NK-92 (cell line): ENCODE data around the gene NTRK2.
"Not testable (repeated sequence)": the region's sequence is repeated elsewhere in the genome, so short reads cannot be mapped to it uniquely, and the experiment has no call there.

Source experiments
- DNase-seq: peaks from one replicate; lab custom pipeline; 2025; ENCODE audit not compliant: unreplicated experiment; lab: John Stamatoyannopoulos, UW

Gene NTRK2

DNA sequence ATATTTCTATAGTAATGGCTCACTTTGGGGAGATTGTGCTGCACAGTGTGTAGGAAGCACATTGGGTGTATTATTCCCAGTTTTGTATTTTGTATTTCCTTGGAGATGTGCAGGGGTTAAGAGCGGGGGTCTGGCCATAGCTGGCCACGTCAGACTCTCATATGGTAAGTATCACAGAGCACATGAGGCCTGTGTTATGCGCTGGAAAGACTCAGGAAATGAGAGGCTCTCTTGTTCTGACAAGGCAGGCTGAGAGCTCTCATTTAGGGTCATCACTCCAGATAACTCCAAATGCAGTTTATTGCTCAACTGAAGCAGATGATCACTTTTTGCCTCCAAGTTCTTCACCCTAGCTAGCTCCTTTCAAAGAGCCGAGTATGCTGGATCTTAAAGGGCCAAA lies 205.7 kb downstream of the NTRK2 start:
- no peak for DNase-seq

DNA sequence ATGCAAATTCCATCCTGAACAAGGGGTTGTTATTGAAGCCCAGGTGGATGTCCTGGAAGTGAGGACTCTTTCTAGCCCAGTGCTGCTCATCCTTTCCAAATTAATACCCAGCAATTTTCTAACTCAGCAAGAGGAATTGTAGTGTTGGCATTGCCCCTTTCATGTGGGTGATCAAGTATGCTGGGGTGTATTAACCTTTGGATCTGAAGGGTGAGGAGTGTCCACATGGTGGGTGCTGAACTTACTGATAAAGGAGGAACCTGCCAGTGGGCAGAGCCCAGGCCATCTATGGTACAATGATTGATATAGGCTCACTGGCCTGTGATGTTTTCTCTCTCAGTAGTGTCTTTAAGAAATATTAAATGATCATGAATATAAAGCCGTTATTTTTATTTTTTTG lies 210.1 kb downstream of the NTRK2 start:
- DNase-seq: no peak

DNA sequence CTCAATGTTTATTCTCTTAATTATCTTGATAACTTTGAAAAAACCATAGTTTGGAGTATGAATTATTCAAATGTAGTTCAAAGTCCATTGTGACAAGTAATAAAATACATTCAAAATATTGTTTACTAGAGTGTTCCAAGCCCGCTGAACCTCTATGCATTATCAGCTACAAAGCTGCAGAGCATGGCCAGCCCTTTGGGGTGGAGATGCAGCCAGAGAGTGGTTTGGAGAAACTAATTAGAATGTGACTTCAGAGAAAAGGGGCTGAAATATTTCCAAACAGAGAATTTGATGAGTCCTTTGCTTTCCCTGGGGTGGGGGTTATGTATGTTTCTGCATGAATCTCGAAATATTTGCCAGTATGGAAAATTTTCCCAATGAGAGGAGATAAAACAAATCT lies 211.3 kb downstream of the NTRK2 start:
- no peak for DNase-seq

DNA sequence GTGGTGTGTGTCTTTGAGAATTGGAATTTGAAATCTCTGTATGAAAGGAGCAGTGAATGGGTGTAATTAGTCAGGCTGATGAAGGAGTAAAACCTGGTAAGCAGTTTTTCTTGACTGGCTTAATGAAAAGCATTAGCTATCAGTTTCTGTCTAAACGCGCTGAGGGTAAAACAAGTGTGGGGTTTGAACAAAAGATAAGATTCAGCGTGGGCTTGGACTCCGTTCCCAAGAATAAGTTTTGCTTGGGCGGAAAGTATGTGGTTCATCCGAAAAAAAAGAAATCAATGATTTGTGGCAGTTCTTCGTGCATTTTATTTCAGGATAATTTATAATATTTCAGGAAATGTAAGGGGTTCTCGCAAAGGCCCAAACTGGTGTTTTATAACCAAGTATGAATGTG lies 217.3 kb downstream of the NTRK2 start:
- DNase-seq: no peak

DNA sequence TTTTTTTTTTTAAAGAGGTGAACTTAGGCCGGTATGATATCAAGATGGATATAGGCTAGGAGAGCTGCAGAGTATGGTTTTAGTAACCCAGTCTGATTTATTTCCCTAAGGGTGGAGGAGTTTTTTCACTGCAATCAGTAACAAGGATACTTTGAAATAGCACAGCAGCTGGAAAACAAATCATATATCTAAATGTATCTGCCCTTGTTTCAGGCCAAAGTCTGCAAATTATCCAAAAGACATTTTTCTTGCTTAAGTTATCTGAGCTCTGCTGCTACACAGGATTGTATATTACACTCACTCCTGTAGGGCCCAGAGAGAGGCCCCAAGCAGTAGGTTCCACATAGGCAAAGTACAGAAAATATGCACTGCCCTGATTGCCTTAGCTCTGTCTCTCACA lies 222.4 kb downstream of the NTRK2 start:
- DNase-seq: no peak

DNA sequence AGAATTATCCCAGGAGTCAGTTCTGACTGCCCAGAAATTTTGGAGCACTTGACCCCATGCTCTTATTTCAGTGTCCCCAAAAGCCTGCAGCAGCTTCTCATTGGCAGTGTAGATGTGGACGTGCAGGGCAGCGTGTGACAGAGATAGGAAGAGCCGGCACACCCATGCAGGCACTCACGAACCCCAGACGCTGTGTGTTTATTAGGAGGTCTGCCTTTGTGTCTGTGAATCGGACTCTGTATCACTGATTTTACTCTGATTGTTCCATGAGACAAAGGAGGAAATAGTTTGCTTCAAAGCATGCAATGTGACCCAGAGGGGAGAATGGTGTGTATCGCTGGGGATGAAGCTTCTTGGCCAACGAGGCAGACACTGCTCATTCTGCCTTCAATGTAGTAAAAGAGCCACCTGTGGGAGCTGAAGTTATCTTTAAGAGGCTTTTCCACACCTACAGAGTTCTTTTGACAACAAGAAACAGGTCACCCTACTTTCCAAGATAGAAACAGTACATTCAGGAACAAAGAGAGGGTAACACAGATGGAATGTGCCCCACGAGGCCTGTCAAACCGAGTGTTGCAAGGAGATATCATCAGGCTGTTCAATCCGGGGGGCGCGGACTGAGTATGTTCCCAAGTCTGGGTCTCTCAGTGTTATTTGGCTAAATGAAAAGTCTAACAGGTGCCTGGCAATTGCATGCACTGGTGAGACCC lies 224.0 kb downstream of the NTRK2 start:
- DNase-seq: no peak

DNA sequence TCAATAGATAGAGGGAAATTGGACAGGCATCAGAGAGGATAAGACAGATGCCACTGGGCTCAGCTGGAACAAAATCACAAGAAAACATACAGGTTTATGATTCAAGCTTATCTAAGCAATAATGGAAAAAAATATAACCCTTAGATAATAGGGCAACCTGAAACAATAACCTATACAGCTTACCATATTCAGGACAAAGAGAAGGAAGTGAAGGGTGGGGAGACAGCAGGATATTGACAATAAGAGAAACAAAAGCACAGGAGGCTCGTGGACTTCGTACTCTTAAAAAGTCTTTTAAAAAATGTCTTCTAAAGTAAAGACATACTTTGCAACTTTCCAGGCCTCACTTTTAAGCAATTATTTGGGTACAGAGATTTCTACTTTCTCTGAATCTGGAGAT lies 225.3 kb downstream of the NTRK2 start:
- DNase-seq: no peak

DNA sequence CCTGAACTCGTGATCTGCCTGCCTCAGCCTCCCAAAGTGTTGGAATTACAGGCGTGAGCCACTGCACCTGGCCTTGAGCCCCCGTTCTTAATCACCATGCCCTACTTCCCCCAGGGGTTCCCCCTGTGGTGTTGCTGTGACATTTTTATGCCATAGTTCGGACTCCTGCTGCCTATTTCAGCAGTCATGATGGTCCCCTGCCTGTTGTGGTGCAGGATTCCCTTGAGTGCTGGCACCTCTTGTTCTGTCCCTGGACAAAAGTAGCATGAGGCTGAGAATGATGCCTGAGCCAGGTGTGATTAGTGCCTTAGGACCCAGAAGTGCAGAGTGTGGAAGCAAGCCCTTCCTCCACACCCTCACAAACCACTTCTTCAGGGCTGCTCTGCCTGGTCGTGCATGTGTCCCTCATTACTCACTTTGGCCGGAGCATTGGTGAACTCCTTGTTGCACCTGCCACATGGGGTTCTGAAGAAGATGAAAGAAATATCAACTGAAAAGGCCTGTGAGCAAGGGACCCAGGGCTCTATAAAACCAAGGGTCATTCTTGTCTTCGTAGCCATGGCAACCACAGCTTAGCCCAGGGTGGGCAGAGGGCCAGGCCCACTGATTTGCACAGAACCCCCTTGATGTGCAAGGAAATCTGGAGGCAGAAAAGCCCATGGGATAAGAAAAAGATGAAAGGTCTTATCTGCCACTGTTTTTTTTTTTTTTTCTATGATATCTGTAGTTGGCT lies 228.0 kb downstream of the NTRK2 start:
- DNase-seq: no peak

DNA sequence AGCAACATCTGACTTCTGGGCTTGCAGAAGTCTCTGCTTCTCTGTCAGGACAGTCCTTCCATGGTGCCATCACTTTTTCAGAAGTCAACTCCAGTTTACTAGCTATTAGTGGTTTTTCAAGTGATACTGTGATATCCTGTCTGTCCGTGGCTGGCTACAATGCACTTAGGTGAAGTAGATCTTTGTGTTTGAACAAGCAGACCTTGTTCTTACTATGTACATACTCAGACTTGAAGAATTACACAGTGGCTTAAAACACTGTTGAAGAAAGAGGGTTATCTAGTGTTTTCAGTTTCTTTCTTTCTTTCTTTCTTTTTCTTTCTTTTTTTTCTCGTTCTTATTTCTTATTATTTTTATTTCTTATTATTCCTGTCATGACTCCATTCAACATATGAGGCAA lies 228.7 kb downstream of the NTRK2 start:
- no peak for DNase-seq

DNA sequence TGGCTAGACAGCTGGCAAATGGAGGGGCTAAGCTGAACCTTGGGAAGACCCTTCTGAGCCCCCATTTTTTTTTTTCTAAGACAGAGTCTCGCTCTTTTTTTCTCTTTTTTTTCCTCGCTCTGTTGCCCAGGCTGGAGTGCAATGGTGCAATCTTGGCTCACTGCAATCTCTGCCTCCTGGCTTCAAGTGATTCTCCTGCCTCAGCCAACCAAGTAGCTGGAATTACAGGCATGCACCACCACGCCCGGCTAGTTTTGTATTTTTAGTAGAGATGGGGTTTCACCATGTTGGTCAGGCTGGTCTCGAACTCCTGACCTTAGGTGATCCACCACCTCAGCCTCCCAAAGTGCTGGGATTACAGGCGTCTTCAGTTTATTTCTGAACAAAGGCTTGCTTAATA lies 229.1 kb downstream of the NTRK2 start:
- not testable (repeated sequence) for DNase-seq

DNA sequence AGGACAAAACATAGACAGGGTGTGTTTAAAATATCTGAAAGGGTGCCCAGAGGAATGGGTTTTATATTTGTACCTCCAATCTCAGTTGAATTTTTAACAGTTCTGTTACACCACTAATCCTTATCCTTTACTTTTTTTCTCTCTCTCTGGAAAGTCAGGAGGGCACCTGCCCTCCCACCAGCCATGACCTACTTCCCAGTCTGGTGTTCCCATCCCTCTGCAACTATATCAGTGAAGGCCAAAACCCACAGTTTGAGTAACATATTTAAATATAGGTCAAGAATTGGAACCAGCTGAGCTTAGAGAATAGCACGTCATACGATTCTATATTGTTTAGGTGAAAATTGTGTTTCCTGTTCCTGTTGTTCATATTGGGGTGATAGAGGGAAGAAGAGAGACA lies 229.8 kb downstream of the NTRK2 start:
- no peak for DNase-seq

DNA sequence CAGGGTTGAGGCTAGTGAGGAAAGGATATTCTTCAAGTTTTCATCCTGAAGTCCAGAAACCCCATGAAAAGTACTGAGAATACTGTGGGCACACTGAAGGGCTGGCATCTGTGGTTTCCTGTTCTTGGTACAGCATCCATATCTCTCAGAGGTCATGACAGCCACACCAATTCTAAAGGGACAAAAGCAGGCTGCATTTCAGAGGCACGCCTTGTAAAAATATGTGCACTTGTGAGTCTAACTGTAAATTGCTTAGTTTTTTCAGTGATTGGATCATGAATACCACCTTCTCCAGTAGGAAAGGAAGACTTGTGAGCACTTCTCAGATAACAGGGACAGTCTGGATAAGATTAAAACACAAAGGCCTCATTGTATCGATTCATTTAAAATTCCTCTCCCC lies 230.9 kb downstream of the NTRK2 start:
- DNase-seq: no peak

DNA sequence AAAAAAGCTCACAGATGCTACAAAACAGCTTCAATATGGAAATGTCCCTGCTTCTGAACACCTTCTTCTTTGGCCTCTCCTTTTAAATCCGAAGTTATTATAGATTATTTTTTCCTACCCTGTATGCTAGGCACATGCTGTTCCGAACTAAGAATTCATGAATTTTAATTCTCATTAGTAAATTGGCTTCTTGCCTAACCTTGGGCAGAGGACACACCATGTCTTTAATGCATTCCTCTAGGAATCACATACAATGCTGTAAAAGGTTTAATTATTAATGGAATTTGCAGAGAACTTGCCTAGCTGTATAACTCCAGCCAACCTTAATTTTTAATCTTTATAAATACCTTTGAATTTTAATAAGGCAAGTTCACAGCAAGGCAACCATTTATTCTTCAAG lies 234.4 kb downstream of the NTRK2 start:
- DNase-seq: no peak

DNA sequence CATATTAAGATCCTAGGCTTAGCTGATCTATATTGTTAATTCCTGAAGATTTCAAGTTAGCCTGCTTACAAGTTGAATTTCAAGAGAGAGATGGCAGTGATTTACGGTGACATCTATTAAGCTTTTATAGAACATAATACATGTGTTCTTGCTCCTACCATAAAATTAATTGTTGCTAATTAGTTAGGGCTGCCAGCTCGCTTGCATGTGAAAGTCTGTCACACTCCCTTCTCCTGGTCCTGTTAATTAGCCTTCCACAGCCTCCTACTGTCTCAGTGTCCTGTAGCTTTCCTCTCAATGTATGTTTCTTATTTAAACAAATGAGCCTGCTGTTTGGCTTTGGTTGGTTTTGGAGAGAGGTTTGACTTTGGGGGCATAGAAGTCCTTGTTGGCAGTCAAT lies 247.2 kb downstream of the NTRK2 start:
- DNase-seq: no peak

DNA sequence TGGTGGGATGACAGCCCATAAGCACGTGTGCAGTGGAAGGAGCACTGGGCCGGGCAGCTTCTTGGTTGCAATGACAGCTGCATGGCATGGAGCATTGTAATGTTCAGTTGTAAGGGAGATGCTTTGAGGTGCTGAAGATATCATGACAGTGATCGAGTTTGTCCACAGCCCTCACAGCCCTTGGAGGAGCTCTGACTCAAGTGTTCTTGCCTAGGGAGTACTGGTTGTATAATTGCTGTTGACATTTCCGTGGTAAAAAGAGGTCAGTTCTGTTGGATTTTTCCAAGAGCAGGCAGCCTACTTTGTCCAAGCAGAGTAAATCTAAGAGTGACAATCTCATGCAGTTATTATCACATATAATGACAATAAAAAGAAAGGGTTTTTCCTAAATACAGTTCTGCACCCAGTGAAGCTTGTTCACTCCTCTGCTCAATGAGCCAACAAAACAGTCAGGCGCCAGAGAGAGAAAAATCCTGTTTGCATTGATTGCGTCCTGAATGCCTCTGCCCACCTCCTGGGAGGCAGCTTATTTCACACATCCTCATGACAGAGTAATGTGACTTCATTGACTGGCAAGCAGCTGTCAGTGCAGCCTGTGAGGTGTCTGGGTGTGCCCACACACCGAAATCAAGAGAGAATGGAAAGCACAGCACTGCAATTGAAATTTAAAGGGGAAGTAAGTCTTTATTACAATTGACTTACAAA lies 248.0 kb downstream of the NTRK2 start:
- no peak for DNase-seq

DNA sequence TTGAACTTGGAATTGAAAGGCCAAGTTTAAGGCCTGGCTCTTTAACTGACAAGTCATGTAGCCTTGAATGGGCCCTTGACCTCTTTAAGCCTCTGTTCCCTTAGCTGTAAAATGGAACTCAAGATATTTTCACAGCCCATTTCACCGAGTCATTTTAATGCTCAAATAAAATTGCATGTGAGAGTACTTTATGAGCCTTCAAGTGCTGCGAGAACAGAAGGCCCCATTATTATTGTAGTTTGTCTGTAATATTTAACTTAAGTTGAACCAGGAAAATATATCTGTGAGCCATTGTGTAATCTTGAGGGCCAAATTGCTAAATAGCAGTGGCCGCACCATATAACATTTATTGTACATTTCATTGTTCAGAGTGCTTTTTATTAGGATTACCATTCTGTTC lies 249.9 kb downstream of the NTRK2 start:
- DNase-seq: no peak

DNA sequence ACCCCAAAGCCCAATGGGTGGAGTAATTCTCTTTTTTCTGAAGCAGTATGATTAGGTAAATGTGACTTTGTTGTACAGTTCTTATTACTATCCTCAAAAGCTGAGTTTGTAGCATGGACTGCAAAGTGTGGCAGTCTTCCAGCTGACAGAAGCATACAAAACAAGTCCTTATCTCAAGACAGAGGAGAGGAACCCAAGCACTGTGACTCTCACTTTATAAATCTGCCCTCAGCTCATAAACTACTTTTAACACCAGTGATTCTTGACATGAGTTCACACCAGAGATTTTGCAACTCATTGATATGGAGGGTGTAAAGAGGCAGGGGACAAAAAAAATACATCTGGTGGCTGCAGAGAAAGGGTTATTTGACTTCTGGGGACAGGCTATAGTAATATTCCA lies 251.6 kb downstream of the NTRK2 start:
- no peak for DNase-seq

DNA sequence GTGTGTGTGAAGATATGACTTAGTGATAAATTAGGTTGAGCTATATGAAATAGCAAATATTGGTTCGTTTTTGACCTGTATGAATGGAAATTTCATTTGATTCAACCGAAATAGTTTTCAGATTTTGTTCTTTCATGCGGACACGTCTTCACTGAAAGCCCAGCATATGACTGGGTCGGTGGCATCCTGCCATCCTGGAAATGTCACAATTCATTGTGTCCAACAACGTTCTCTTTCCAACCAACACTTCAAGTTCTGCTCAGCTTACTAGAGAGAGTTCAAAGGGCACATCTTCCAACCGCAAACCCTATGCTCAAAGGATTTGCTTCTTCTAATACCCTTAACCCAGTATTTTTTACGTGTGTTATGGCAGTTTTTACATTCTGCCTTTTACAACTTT lies 252.5 kb downstream of the NTRK2 start:
- DNase-seq: no peak

DNA sequence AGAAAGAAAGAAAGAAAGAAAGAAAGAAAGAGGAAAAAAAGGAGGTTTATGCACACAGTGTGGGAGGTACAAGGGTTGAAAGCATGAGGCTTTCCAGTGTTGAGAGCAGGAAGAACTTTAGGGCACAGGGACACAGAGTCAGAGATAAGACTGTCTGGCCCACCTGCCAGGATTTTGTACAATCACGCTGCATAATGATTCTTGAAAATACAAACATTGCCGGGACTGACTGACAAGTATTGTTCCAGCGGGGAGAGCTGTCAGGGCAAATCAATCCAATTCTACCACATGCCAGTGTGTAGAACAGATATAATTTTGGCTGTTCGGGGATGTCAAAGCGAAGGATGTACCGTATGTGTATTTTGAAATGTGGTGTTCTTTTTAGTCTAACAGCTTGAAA lies 254.7 kb downstream of the NTRK2 start:
- DNase-seq: no peak

DNA sequence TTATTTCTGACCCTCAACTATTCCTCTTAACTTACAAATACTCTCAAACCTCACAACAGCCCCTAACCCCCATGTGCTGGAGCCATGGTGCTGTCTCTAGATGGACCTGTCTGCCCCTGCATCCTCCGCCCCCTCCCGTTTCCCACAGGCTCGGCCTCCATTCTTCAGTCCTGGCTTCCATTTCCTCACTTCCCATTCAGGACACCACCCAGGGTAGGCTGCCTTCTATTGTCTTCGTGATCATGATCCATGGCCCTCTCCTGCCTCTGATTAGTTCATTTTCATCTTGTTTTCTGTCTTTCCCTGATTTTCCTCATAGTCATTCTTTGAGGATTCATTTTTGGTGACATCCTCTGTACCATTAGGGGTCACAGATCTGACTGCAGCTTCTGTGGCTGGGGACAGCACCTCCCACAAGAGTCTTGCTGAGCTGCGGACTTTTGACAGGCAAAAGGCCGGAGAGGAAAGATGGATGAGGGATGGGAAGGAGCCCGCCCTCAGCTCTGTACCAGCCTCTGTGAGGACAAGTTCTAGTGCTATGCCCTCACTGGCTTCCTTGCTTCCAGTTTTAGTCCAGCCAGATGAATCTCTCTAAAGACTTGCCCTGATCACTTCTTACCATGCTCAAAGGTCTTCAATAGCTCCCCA lies 255.8 kb downstream of the NTRK2 start:
- DNase-seq: no peak

DNA sequence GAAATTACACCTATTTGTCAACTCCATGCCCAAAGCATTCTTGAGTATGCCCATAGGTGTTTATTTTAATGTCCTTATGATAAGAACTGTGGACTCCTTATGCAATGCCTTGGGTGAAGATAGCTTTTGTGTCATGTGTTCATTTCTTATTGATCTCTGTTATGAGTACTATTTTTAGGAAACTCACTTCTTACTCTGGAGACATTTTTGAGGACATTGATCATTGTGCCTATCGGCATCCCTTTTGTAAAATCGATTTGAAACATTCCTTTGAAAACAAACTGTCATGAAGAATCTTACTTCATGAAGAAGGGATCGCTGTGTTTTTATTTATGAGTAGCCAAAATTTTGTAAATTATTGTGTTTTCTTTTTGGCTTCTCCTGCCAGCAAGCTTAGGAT lies 257.3 kb downstream of the NTRK2 start:
- DNase-seq: no peak

DNA sequence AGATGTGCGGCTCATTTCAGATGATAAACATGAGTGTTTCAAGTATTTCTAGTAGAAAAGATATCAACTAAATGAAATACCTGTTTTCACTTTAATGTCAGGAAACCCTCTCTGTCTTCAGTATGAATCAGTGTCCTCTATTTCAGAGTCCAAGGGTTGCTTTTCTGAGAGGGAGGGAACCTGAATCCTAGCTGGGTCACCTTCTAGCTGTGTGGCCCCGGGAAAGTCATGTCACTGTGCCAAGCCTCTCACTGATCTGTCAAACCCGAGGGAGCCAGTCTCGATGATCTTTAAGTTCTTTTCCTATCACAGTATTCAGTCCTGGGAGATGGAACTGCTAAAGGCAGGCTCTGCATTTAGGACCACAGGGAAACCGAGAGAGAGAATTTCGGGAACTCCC lies 258.9 kb downstream of the NTRK2 start:
- DNase-seq: no peak
